Lung (tissue), 12 donors: Measurements from ENCODE around the gene ITGA7. TPM values are rescaled to one million over a fixed set of nuclear protein-coding genes. Genes with fewer than 3 reads are reported as not detected.

Experiments
- ATAC-seq: fragments of 200-7000 bp; cut with Tn5 transposase; one replicate; pipeline ENCODE4 v1.9.1; 2020; ENCODE audit warnings: moderate number of reproducible peaks; ENCODE audit not compliant: insufficient read depth, low FRiP score
- DNase-seq, 3 donors: peaks; one replicate each; pipeline ENCODE4 v3.0.0-alpha.2; 2013 to 2017
- H3K27ac ChIP-seq, 2 donors: one replicate each; pipeline ENCODE4 v1.5.1; 2013; ENCODE audit warnings: mild to moderate bottlenecking in 2 of 2, moderate library complexity in 2 of 2, control low read depth in 1 of 2, inconsistent platforms in 1 of 2, low read depth in 1 of 2, low read length in 1 of 2
- H3K27me3 ChIP-seq, 3 donors: one replicate each; pipeline ENCODE4 v1.5.1; 2013; ENCODE audit warnings: low read length in 2 of 3; ENCODE audit not compliant: control insufficient read depth in 3 of 3, insufficient read depth in 3 of 3
- H3K36me3 ChIP-seq, 4 donors: one replicate each; pipeline ENCODE4 v1.5.1; 2013; ENCODE audit warnings: low read length in 4 of 4, mild to moderate bottlenecking in 1 of 4, moderate library complexity in 1 of 4; ENCODE audit not compliant: control insufficient read depth in 4 of 4, insufficient read depth in 4 of 4
- H3K4me1 ChIP-seq, 5 donors: one replicate each; pipeline ENCODE4 v1.5.1; 2013; ENCODE audit warnings: low read length in 5 of 5, mild to moderate bottlenecking in 2 of 5, moderate library complexity in 1 of 5; ENCODE audit not compliant: control insufficient read depth in 5 of 5, insufficient read depth in 5 of 5
- H3K4me3 ChIP-seq: one replicate; pipeline ENCODE4 v1.5.1; 2013; ENCODE audit warnings: mild to moderate bottlenecking, control low read depth, moderate library complexity
- H3K9ac ChIP-seq, 2 donors: one replicate each; pipeline ENCODE4 v1.5.1; 2013; ENCODE audit warnings: low read length in 2 of 2, control low read depth in 1 of 2; ENCODE audit not compliant: insufficient read depth in 1 of 2
- H3K9me3 ChIP-seq, 4 donors: one replicate each; pipeline ENCODE4 v1.5.1; 2013; ENCODE audit warnings: low read length in 3 of 4, mild to moderate bottlenecking in 1 of 4, moderate library complexity in 1 of 4; ENCODE audit not compliant: control insufficient read depth in 4 of 4, insufficient read depth in 3 of 4
- WGBS, 2 donors: extraction: QIAGEN DNeasy Blood & Tissue Kit; methylation state at CpG; one replicate each; pipeline ENCODE4 v1.1.7; 2013; 5-methylcytosine and 5-hydroxymethylcytosine counted together
- polyA plus RNA-seq, 2 donors: library from polyadenylated mRNA; stranded (reverse); fragments of 200-250 nt; gene quantifications; one replicate each; pipeline ENCODE4 v1.2.1, GENCODE V29; 2013
- total RNA-seq, 2 donors: library from RNA; depleted of rRNA in 1 of 2; stranded (reverse); fragments of >200 nt in 1 of 2; gene quantifications; one replicate each; pipeline ENCODE4 v1.2.1, GENCODE V29; 2014 to 2021
- TF ChIP-seq, protein P1 (sequence below): IDR thresholded peaks from 2 replicates; pipeline ENCODE4 v1.5.1; 2012; ENCODE audit warnings: mild to moderate bottlenecking; ENCODE audit errors: control extremely low read depth, extremely low read depth
- donor health status: control.
- donor health status: control.
- donor health status: Bipolar disorder and iron deficiency.
- donor health status: healthy.
- donor health status: DM: yes; HTN: yes; CAD: no.

Gene ITGA7
- total and polyA plus RNA-seq, 4 donors, result 8.2 to 28.4 (median 17.7) TPM

DNA sequence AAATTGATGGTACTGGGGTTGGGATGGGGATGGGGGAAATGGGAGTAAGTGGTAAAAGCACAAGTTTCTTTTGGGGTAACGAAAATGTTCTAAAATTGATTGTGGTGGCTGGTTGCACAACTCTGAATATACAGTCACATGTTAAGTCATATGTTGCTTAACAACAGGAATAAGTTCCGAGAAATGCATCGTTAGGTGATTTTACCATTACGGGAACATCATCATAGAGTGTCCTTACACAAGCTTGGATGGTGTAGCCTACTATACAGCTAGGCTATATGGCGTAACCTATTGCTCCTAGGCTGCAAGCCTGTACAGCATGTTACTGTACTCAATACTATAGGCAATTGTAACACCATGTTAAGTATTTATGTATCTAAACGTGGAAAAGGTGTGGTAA is 31.0 kb downstream of the ITGA7 start:
- Histone ChIP-seq H3K4me3 (no peak overlapping the region), H3K4me1 (peaks cover 0 to 5% (median 0%) of the 10 kb centered on the region in 5 donors), H3K9ac (no peak overlapping the region), H3K9me3 (no peaks in the 10 kb centered on the region), H3K27ac (no peak overlapping the region), H3K27me3 (peaks cover 0 to 4% (median 0%) of the 10 kb centered on the region in 3 donors), H3K36me3 (no peaks in the 10 kb centered on the region)
- 31 to 63% methylated on average over 6 of the region's 6 CpGs for WGBS, 2 donors
- DNase-seq (no peak), ATAC-seq (no peak)
- TF ChIP-seq, protein P1, sequence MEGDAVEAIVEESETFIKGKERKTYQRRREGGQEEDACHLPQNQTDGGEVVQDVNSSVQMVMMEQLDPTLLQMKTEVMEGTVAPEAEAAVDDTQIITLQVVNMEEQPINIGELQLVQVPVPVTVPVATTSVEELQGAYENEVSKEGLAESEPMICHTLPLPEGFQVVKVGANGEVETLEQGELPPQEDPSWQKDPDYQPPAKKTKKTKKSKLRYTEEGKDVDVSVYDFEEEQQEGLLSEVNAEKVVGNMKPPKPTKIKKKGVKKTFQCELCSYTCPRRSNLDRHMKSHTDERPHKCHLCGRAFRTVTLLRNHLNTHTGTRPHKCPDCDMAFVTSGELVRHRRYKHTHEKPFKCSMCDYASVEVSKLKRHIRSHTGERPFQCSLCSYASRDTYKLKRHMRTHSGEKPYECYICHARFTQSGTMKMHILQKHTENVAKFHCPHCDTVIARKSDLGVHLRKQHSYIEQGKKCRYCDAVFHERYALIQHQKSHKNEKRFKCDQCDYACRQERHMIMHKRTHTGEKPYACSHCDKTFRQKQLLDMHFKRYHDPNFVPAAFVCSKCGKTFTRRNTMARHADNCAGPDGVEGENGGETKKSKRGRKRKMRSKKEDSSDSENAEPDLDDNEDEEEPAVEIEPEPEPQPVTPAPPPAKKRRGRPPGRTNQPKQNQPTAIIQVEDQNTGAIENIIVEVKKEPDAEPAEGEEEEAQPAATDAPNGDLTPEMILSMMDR, result no peak

DNA sequence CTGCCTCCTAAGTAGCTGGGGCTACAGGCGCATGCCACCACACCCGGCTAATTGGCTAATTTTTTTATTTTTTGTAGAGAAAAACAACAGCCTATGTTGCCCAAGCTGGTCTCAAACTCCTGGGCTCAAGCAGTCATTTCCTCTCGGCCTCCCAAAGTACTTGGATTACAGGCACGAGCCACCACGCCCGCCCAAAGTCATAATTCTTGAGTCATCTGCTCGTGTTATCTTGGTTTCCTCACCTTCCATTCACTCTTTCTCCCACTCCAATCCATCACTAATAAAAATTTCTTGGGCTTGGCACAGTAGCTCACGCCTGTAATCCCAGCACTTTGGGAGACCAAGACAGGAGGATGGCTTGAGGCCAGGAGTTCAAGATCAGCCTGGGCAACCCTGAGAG is 32.0 kb downstream of the ITGA7 start:
- 67 to 70% methylated on average over 8 of the region's 8 CpGs for WGBS, 2 donors
- Histone ChIP-seq H3K9me3 (no peaks in the 10 kb centered on the region), H3K27ac (no peak overlapping the region), H3K4me1 (no peaks in the 10 kb centered on the region), H3K27me3 (peaks cover 0 to 4% (median 0%) of the 10 kb centered on the region in 3 donors), H3K4me3 (no peak overlapping the region), H3K36me3 (no peaks in the 10 kb centered on the region), H3K9ac (no peak overlapping the region)
- ATAC-seq, result no peak
- no peak for DNase-seq
- TF ChIP-seq, protein P1, result no peak

DNA sequence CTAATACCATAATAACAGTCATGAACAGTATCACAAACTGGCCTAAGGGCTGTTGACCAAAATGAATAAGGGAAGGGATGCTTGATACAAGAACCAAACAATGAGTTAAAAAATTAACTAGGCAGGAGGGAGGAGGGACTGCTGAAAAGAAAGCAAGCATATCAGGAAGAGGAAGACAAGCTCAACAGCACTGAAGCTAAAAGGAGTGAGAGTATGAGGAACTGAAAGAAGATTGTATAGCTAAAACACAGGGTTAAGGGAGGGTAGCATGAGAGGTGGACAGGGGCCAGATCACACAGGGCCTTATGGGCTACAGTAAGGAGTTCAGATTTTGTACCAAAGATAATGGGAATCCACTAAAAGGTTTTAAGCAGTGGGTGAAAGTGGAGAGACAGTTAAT is 34.1 kb downstream of the ITGA7 start:
- ATAC-seq (no peak), DNase-seq (no peak)
- no peak overlapping the region for H3K9ac ChIP-seq
- H3K9me3 ChIP-seq, result no peaks in the 10 kb centered on the region
- H3K4me1 ChIP-seq, result no peaks in the 10 kb centered on the region
- no peaks in the 10 kb centered on the region for H3K27me3 ChIP-seq
- no peak overlapping the region for H3K27ac ChIP-seq
- no peak overlapping the region for H3K4me3 ChIP-seq
- TF ChIP-seq, protein P1, result no peak
- no peaks in the 10 kb centered on the region for H3K36me3 ChIP-seq

DNA sequence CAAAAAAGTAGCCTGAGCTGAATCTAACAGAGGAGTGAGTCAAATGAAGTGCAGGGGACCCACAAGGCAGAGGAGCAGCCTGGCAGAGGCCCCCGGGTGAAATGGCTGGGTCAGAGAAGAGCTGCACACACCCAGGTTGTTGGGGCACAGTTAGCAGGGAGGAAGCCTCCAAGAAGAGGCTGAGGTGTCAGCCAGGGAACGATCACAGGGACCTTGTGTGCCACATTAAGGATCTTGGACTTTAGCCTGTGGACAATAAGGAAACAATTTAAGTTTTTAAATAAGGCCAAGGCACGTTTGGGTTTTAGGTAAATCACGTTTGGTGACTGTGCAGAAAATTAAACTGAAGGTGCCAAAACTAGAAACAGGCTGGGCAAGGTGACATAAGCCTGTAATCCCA is 36.0 kb downstream of the ITGA7 start:
- Histone ChIP-seq H3K4me3 (no peak overlapping the region), H3K36me3 (no peaks in the 10 kb centered on the region), H3K27ac (no peak overlapping the region), H3K9ac (no peak overlapping the region), H3K4me1 (no peaks in the 10 kb centered on the region), H3K27me3 (no peaks in the 10 kb centered on the region), H3K9me3 (no peaks in the 10 kb centered on the region)
- no peak for DNase-seq
- TF ChIP-seq, protein P1, result no peak
- WGBS, 2 donors, result 61 to 82% methylated on average over 4 of the region's 4 CpGs
- ATAC-seq, result no peak
